Measurements from ENCODE around the gene PDZD2. TPM values are rescaled to one million over a fixed set of nuclear protein-coding genes. Genes with fewer than 3 reads are reported as not detected.

PDZD2 gene
- total RNA-seq, 1 experiment from 2014 or later: 2.2 TPM

DNA sequence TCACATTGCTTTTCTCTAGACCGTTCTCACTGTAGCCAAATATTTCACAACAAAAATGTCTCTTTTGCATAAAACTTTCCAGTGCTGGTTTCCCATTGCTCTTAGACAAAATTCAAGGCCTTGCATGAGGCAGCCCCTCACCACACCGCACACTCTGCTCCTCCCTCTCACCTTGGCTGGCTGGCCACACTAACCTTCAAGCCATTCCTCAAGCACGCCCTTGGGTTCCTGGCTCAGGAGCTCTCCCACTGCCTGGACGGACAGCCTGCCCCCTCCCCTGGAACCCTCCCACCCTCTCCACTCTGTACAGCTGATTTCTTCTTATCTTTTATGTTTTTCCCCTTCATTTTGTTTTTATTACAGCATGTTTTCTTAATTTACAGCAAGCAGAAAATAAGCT lies 83.2 kb downstream of the PDZD2 start:
- TF ChIP-seq, protein P1, sequence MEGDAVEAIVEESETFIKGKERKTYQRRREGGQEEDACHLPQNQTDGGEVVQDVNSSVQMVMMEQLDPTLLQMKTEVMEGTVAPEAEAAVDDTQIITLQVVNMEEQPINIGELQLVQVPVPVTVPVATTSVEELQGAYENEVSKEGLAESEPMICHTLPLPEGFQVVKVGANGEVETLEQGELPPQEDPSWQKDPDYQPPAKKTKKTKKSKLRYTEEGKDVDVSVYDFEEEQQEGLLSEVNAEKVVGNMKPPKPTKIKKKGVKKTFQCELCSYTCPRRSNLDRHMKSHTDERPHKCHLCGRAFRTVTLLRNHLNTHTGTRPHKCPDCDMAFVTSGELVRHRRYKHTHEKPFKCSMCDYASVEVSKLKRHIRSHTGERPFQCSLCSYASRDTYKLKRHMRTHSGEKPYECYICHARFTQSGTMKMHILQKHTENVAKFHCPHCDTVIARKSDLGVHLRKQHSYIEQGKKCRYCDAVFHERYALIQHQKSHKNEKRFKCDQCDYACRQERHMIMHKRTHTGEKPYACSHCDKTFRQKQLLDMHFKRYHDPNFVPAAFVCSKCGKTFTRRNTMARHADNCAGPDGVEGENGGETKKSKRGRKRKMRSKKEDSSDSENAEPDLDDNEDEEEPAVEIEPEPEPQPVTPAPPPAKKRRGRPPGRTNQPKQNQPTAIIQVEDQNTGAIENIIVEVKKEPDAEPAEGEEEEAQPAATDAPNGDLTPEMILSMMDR (conservative IDR thresholded peaks at IDR 0.05; ENCODE audit: low read depth, low read length): no peak
- TF ChIP-seq EZH2 (IDR thresholded peaks at IDR 0.05; ENCODE audit: borderline replicate concordance, low read depth, low read length, poor library complexity, severe bottlenecking): no peak
- DNase-seq (ENCODE audit: low spot score): no peak
- peaks cover 7% of the 10 kb centered on the region for H3K4me1 ChIP-seq (ENCODE audit: insufficient read depth, low read length, poor library complexity, severe bottlenecking)
- H3K36me3 ChIP-seq (ENCODE audit: insufficient read depth, low read length, poor library complexity, severe bottlenecking): no peaks in the 10 kb centered on the region
- ChIA-PET POLR2A (ENCODE audit: low non-redundant PET) (no interaction called here), CTCF (no interaction called here)
- no peak overlapping the region for H3K27ac ChIP-seq (ENCODE audit: low read depth, low read length, poor library complexity, severe bottlenecking)
- no peak overlapping the region for H3K4me3 ChIP-seq (ENCODE audit: low read depth, low read length, poor library complexity, severe bottlenecking)
- H3K9me3 ChIP-seq (ENCODE audit: low read depth, low read length, poor library complexity, severe bottlenecking): no peaks in the 10 kb centered on the region
- intact Hi-C loops (cut with micrococcal nuclease; ENCODE audit: unreplicated experiment): no loop called here
- BruUV-seq (replicated peaks): no TSS peak
- H3K27me3 ChIP-seq (replicated peaks; ENCODE audit: insufficient read depth, low read depth, low read length, poor library complexity): no peaks in the 10 kb centered on the region

DNA sequence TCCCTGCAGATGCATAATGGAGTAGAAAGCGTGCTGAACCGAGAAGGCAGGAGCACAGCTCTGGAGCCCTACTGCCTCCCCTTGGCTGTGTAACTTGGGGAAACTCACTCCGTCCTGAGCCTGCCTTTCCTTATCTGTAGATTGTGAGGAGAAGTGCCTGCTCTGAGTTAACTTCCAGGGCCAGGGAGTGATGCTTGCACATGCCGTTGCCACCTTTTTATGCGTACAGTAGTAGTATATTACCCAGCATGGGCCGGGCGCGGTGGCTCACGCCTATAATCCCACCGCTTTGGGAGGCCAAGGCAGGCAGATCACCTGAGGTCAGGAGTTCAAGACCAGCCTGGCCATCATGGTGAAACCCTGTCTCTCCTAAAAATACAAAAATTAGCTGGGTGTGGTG lies 87.1 kb downstream of the PDZD2 start:
- H3K27me3 ChIP-seq (replicated peaks; ENCODE audit: insufficient read depth, low read depth, low read length, poor library complexity): no peaks in the 10 kb centered on the region
- no peak for TF ChIP-seq EZH2 (IDR thresholded peaks at IDR 0.05; ENCODE audit: borderline replicate concordance, low read depth, low read length, poor library complexity, severe bottlenecking)
- TF ChIP-seq, protein P1 (conservative IDR thresholded peaks at IDR 0.05; ENCODE audit: low read depth, low read length): no peak
- H3K4me3 ChIP-seq (ENCODE audit: low read depth, low read length, poor library complexity, severe bottlenecking): no peak overlapping the region
- BruUV-seq (replicated peaks): no TSS peak
- H3K27ac ChIP-seq (ENCODE audit: low read depth, low read length, poor library complexity, severe bottlenecking): no peak overlapping the region
- no peaks in the 10 kb centered on the region for H3K4me1 ChIP-seq (ENCODE audit: insufficient read depth, low read length, poor library complexity, severe bottlenecking)
- H3K9me3 ChIP-seq (ENCODE audit: low read depth, low read length, poor library complexity, severe bottlenecking): no peaks in the 10 kb centered on the region
- CTCF ChIA-PET: no interaction called here
- no peak for DNase-seq (ENCODE audit: low spot score)
- POLR2A ChIA-PET (ENCODE audit: low non-redundant PET): no interaction called here
- intact Hi-C loops (cut with micrococcal nuclease; ENCODE audit: unreplicated experiment): no loop called here
- no peaks in the 10 kb centered on the region for H3K36me3 ChIP-seq (ENCODE audit: insufficient read depth, low read length, poor library complexity, severe bottlenecking)

DNA sequence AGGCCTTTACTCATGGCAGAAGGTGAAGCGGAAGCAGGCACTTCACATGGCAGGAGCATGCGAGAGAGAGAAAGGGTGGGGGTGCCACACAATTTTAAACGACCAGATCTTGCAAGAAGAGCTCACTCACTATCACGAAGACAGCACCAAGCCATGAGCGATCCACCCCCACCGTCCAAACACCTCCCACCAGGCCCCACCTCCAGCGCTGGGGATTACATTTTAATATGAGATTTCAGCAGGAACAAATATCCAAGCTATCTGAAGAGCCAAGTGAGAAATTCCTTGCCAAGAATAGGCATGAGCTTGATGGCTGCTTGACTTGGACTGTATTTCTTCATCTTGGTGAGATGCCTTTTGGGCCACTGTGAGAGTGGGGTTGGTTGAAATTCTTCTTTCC lies 88.0 kb downstream of the PDZD2 start:
- POLR2A ChIA-PET (ENCODE audit: low non-redundant PET): no interaction called here
- BruUV-seq (replicated peaks): no TSS peak
- no peaks in the 10 kb centered on the region for H3K4me1 ChIP-seq (ENCODE audit: insufficient read depth, low read length, poor library complexity, severe bottlenecking)
- H3K4me3 ChIP-seq (ENCODE audit: low read depth, low read length, poor library complexity, severe bottlenecking): no peak overlapping the region
- CTCF ChIA-PET: no interaction called here
- DNase-seq (ENCODE audit: low spot score): no peak
- no peaks in the 10 kb centered on the region for H3K27me3 ChIP-seq (replicated peaks; ENCODE audit: insufficient read depth, low read depth, low read length, poor library complexity)
- intact Hi-C loops (cut with micrococcal nuclease; ENCODE audit: unreplicated experiment): no loop called here
- no peaks in the 10 kb centered on the region for H3K36me3 ChIP-seq (ENCODE audit: insufficient read depth, low read length, poor library complexity, severe bottlenecking)
- H3K9me3 ChIP-seq (ENCODE audit: low read depth, low read length, poor library complexity, severe bottlenecking): no peaks in the 10 kb centered on the region
- TF ChIP-seq, protein P1 (conservative IDR thresholded peaks at IDR 0.05; ENCODE audit: low read depth, low read length): no peak
- TF ChIP-seq EZH2 (IDR thresholded peaks at IDR 0.05; ENCODE audit: borderline replicate concordance, low read depth, low read length, poor library complexity, severe bottlenecking): no peak
- H3K27ac ChIP-seq (ENCODE audit: low read depth, low read length, poor library complexity, severe bottlenecking): no peak overlapping the region
